ENCODE results near the gene SYT5. TPM values are rescaled to one million over a fixed set of nuclear protein-coding genes. Genes with fewer than 3 reads are reported as not detected.

The SYT5 gene
- total RNA-seq, 4 donors from 2014 or later, result 0.70 to 0.94 TPM; not detected in 2

DNA sequence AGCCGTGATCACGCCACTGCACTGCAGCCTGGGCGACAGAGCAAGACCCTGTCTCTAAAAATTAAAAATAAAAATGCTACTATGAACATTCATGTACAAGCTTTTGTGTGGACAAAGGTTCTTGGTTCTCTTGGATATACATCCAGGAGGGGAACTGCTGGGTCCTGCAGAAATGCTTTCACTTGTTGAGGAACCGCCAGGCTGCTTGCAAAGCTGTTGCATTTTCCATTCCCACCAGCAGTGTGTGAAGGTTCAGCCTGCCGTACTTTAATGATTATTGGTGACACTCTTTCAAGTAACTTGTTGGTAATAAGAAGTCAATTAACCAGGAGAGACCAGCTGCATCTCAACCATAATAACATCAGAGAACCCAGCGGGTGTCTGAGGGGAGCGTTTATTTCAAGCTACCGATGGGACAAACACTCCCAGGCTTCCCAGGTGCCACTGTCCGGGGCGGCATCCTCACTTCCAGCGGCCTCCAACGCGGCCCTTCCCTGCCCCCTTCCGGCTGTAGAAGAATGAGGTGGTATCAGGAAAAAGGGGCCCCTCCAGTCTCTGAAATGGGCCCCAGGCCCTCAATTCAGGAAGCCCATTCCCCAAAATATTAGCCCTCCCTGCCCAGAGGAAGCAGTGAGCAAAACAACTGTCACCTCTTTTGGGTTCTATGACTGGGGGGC lies 47.5 kb downstream of the SYT5 start:
- no peaks in the 10 kb centered on the region for H3K27me3 ChIP-seq
- no peak overlapping the region for H3K27ac ChIP-seq
- H3K4me3 ChIP-seq, result no peak overlapping the region
- H3K4me1 ChIP-seq, result no peaks in the 10 kb centered on the region
- DNase-seq, result no peak
- H3K36me3 ChIP-seq, result no peaks in the 10 kb centered on the region
- no peaks in the 10 kb centered on the region for H3K9me3 ChIP-seq
- no peak for TF ChIP-seq POLR2A (IDR thresholded peaks at IDR 0.05)
- TF ChIP-seq, protein P1, sequence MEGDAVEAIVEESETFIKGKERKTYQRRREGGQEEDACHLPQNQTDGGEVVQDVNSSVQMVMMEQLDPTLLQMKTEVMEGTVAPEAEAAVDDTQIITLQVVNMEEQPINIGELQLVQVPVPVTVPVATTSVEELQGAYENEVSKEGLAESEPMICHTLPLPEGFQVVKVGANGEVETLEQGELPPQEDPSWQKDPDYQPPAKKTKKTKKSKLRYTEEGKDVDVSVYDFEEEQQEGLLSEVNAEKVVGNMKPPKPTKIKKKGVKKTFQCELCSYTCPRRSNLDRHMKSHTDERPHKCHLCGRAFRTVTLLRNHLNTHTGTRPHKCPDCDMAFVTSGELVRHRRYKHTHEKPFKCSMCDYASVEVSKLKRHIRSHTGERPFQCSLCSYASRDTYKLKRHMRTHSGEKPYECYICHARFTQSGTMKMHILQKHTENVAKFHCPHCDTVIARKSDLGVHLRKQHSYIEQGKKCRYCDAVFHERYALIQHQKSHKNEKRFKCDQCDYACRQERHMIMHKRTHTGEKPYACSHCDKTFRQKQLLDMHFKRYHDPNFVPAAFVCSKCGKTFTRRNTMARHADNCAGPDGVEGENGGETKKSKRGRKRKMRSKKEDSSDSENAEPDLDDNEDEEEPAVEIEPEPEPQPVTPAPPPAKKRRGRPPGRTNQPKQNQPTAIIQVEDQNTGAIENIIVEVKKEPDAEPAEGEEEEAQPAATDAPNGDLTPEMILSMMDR (IDR thresholded peaks at IDR 0.05), result no peak

DNA sequence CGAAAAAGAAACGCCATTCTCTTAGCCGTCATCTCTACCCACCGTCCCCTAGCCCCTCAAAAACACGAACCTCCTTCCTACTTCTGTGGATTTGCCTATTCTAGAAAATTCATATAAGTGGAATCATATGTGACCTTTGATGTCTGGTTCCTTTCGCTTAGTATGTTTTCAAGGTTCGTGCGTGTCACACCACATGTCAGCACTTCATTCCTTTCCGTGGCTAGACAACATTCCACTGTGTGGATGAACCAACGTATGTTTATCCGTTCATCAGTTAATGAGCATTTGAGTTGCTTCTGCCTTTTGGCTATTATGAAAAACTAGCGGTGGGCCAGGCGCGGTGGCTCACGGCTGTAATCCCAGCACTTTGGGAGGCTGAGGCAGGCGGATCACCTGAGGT lies 48.7 kb downstream of the SYT5 start:
- no peak for DNase-seq
- TF ChIP-seq, protein P1 (IDR thresholded peaks at IDR 0.05), result no peak
- TF ChIP-seq POLR2A (IDR thresholded peaks at IDR 0.05), result no peak
- Histone ChIP-seq H3K27ac (no peak overlapping the region), H3K4me3 (no peak overlapping the region), H3K9me3 (no peaks in the 10 kb centered on the region), H3K36me3 (no peaks in the 10 kb centered on the region), H3K27me3 (no peaks in the 10 kb centered on the region), H3K4me1 (no peaks in the 10 kb centered on the region)

Small RNAs within 50 kb of the gene (small RNA-seq; reads per million reads assigned to genes)
- gene MIR7975 (0 reads per million in 2 donors), gene RF01210 (0 reads per million in 2 donors)

Other genes with a start within 250 kb of the SYT5 start
- not detected for gene NLRP7, start 232.8 kb downstream of the SYT5 start, total RNA-seq
- 10 to 100 TPM in 2 of 4 donors, 1 to 10 TPM in 2; 9.2 to 24.9 (median 11.6) TPM for gene NLRP2, start 213.9 kb downstream of the SYT5 start, total RNA-seq
- gene GP6, start 142.0 kb downstream of the SYT5 start, total RNA-seq, result under 1 TPM in 1 of 4 donors, not detected in 3; 0.57 TPM
- 10 to 100 TPM; 21.5 to 84.2 (median 49.0) TPM for gene RDH13, start 117.1 kb downstream of the SYT5 start, total RNA-seq
- 10 to 100 TPM in 3 of 4 donors, 1 to 10 TPM in 1; 5.0 to 43.8 (median 23.1) TPM for gene EPS8L1, start 104.4 kb downstream of the SYT5 start, total RNA-seq
- gene PPP1R12C, start 62.7 kb downstream of the SYT5 start, total RNA-seq, result 100 to 1,000 TPM; 113 to 512 (median 193) TPM
- gene TNNT1, start 31.1 kb downstream of the SYT5 start, total RNA-seq, result not detected
- not detected for gene TNNI3, start 22.6 kb downstream of the SYT5 start, total RNA-seq
- gene DNAAF3, start 13.7 kb downstream of the SYT5 start, total RNA-seq, result under 1 TPM in 1 of 4 donors, not detected in 3; 0.40 TPM
- 100 to 1,000 TPM in 3 of 4 donors, 10 to 100 TPM in 1; 26.4 to 261 (median 246) TPM for gene PTPRH, start 29.2 kb upstream of the SYT5 start, total RNA-seq
- gene TMEM86B, start 48.5 kb upstream of the SYT5 start, total RNA-seq, result 10 to 100 TPM in 3 of 4 donors, 1 to 10 TPM in 1; 9.1 to 39.8 (median 15.1) TPM
- 100 to 1,000 TPM in 2 of 4 donors, 10 to 100 TPM in 2; 71.2 to 123 (median 94.8) TPM for gene PPP6R1, start 78.7 kb upstream of the SYT5 start, total RNA-seq
- 10 to 100 TPM; 14.4 to 38.0 (median 25.6) TPM for gene HSPBP1, start 99.8 kb upstream of the SYT5 start, total RNA-seq
- 1 to 10 TPM in 3 of 4 donors, under 1 TPM in 1; 0.35 to 6.6 (median 3.0) TPM for gene BRSK1, start 103.7 kb upstream of the SYT5 start, total RNA-seq
- gene TMEM150B, start 145.1 kb upstream of the SYT5 start, total RNA-seq, result 100 to 1,000 TPM in 3 of 4 donors, 10 to 100 TPM in 1; 26.4 to 235 (median 199) TPM
- gene KMT5C, start 159.6 kb upstream of the SYT5 start, total RNA-seq, result 10 to 100 TPM; 14.4 to 45.6 (median 43.9) TPM
- not detected for gene COX6B2, start 174.4 kb upstream of the SYT5 start, total RNA-seq
- not detected for gene GARIN5B, start 183.0 kb upstream of the SYT5 start, total RNA-seq
- not detected for gene IL11, start 190.2 kb upstream of the SYT5 start, total RNA-seq
- gene TMEM190, start 196.5 kb upstream of the SYT5 start, total RNA-seq, result not detected
- 10 to 100 TPM; 19.8 to 75.8 (median 61.6) TPM for gene TMEM238, start 204.0 kb upstream of the SYT5 start, total RNA-seq
- 100 to 1,000 TPM; 116 to 394 (median 283) TPM for gene RPL28, start 205.6 kb upstream of the SYT5 start, total RNA-seq
- 1 to 10 TPM; 5.2 to 9.1 (median 7.6) TPM for gene UBE2S, start 227.5 kb upstream of the SYT5 start, total RNA-seq